HG03575 (cell line): Measurements from ENCODE around the gene PLPPR5.
"Not testable (repeated sequence)": the region's sequence is repeated elsewhere in the genome, so short reads cannot be mapped to it uniquely, and the experiment has no call there.

Experiments used
- ATAC-seq: cut with Tn5 transposase; IDR thresholded peaks from one replicate; pipeline ENCODE4 v1.9.1; 2021; ENCODE audit not compliant: unreplicated experiment, insufficient number of reproducible peaks, low FRiP score; ENCODE audit errors: extremely low read depth

The PLPPR5 gene

DNA sequence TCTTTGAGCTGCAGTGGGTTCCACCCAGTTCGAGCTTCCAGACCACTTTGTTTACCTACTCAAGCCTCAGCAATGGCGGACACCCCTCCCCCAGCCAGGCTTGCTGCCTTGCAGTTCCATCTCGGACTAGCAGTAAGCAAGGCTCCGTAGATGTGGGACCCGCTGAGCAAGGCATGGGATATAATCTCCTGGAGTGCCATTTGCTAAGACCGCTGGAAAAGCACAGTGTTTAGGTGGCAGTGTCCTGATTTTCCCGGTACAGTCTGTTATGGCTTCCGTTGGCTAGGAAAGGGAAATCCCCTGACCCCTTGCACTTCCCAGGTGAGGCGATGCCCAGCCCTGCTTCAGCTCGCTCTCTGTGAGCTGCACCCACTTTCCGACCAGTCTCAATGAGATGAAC lies 123.4 kb downstream of the PLPPR5 start:
- not testable (repeated sequence) for ATAC-seq

- ATAC-seq, result no peak
These were observed 129.8 kb downstream of the PLPPR5 start for GRCh38 chr1:98874828-98875227.

- peak; percentile 100 for ATAC-seq
These were observed 133.4 kb downstream of the PLPPR5 start for GRCh38 chr1:98870959-98871903.

DNA sequence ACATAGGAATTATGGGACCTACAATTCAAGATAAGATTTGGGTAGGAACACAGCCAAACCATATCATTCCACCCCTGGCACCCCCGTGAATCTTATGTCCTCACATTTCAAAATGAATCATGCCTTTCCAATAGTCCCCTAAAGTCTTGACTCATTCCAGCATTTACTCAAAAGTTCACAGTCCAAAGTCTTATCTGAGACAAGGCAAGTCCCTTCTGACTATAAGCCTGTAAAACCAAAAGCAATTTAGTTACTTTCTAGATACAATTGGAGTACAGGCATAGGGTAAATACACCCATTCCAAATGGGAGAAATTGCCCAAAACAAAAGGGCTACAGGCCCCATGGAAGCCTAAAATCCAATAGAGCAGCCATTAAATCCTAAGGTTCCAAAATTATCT lies 138.9 kb downstream of the PLPPR5 start:
- no peak for ATAC-seq

- ATAC-seq, result no peak
These were observed 144.3 kb downstream of the PLPPR5 start for GRCh38 chr1:98860329-98860728.

DNA sequence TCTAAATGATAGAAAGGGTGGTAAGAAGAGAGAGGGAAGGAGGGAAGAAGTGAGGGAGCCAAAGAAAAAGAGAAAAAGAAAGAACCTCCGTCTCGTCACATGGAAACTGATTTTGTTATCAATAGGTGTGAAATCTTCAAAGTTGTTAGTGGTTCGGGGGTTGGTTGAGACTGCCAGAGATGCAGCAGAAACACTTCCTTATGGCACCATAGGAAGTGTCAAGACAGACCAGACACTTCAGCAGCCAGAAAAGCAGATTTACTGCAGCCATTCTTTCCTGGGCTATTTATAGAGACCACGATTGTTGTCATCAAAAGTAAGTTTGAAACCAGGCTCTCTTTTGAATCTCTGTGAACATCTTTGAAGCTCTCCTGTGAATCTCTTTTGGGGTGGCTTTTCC lies 150.5 kb downstream of the PLPPR5 start:
- no peak for ATAC-seq

DNA sequence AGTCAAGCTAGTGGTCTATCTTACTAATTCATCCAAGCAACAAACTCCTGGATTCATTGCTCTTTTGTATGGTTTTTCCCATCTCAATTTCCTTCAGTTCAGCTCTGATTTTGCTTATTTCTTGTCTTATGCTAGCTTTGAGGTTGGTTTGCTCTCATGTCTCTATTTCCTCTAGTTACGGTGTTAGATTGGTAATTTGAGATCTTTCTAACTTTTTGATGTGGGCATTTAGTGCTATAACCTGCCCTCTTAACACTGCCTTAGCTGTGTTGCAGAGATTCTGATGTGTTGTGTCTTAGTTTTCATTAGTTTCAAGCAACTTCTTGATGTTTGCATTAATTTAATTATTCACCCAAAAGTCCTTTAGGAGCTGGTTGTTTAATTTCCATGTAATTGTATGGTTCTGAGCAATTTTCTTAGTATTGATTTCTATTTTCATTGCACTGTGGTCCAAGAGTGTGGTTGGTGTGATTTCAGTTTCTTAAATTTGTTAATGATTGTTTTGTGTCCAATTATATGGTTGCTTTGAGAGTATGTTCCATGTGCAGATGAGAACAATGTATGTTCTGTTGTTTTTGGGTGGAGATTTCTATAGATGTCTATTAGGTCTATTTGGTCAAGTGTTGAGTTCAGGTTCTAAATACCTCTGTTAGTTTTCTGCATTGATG lies 154.6 kb downstream of the PLPPR5 start:
- no peak for ATAC-seq

GRCh38 chr1:98842241-98842640 lies 162.4 kb downstream of the PLPPR5 start:
- ATAC-seq, result no peak
